ENCODE results near the gene MEN1. TPM values are rescaled to one million over a fixed set of nuclear protein-coding genes. Genes with fewer than 3 reads are reported as not detected.

Gene MEN1
- total RNA-seq, 2 donors from 2014 or later, result 44.5 to 48.7 TPM

DNA sequence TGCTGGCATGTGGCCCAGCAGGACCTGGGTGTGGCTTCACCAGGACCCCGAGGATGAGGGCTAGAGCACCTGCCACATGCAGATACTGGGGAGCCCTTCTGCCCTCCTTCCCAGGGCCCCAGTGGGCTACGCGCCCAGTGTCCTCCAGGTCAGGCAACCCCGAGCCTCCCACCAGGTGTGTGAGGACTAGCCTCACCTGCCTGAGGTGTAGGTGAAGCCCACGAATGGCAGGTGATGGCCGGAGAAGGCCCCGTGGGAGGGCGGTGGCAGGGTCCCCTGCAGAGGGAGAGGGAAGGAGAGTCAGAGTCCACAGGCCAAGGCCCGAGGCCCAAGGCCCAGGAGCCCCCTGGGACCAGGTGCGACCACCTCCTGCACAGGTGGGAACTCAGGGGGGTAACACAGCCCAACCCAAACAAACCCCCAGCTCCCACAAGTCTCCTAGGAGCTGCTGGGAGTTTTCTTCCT is 27.6 kb upstream of the MEN1 start:
- Histone ChIP-seq H3K9me3 (ENCODE audit: control insufficient read depth, low read length) (no peaks in the 10 kb centered on the region), H3K27me3 (ENCODE audit: control insufficient read depth, insufficient read depth, low read length, poor library complexity, severe bottlenecking) (no peaks in the 10 kb centered on the region), H3K4me1 (ENCODE audit: control insufficient read depth, insufficient read depth, low read length) (no peaks in the 10 kb centered on the region), H3K4me3 (ENCODE audit: low read length) (no peak overlapping the region), H3K36me3 (ENCODE audit: control insufficient read depth, insufficient read depth, low read length) (no peaks in the 10 kb centered on the region), H3K9ac (ENCODE audit: extremely low read depth, low read length, poor library complexity, severe bottlenecking) (no peak overlapping the region), H3K27ac (ENCODE audit: low read depth, low read length) (no peak overlapping the region)
- no peak for TF ChIP-seq CTCF (conservative IDR thresholded peaks at IDR 0.05)
- Mint-ChIP-seq H3K27me3 (ENCODE audit: insufficient read depth) (no peaks in the 10 kb centered on the region), H3K4me1 (peaks cover 7% of the 10 kb centered on the region), H3K4me3 (no peak overlapping the region), H3K36me3 (ENCODE audit: low read depth) (peaks cover 4% of the 10 kb centered on the region), H3K9me3 (no peaks in the 10 kb centered on the region), H3K27ac (no peak overlapping the region)
- 88 to 98% methylated on average over 5 to 10 of the region's 10 CpGs for WGBS, 2 experiments (ENCODE audit: insufficient coverage in 1 of 2, insufficient read length in 1 of 2)
- no peak for DNase-seq

DNA sequence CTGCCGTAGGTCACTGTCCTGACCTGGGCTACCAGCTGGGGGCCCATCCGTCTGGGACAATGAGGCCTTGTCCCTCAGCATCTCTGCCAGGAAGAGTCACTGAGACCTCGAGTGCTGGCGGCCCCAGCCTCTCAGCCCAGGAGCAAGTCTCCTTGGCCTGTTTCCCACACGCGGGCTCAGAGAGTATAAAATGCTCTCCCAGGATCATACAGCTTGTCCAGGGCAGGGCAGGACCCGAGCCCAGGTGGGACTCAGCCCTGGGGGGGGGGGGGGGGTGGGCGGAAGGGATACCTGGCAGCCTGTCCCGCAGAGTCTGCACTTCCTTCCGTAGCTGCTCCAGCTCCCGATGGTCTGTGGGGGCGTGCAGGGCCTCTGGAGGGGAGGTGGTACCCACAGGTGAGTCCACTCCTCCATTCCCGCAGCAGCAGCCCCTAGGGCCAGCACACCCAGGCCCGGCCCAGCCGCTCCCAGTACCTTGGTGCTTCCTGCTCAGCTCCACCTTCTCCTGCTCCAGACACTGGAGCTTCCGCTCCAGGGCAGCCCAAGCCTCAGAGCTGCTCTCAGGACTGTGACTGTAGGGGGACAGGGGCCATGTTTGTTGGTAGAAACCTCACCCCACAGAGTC is 26.2 kb upstream of the MEN1 start:
- H3K36me3 ChIP-seq (ENCODE audit: control insufficient read depth, insufficient read depth, low read length), result no peaks in the 10 kb centered on the region
- 93 to 95% methylated on average over 8 to 13 of the region's 16 CpGs for WGBS, 2 experiments (ENCODE audit: insufficient coverage in 1 of 2, insufficient read length in 1 of 2)
- Mint-ChIP-seq H3K36me3 (ENCODE audit: low read depth) (peaks cover 4% of the 10 kb centered on the region), H3K27ac (no peak overlapping the region), H3K4me1 (no peaks in the 10 kb centered on the region), H3K9me3 (no peaks in the 10 kb centered on the region), H3K4me3 (no peak overlapping the region), H3K27me3 (ENCODE audit: insufficient read depth) (no peaks in the 10 kb centered on the region)
- H3K9ac ChIP-seq (ENCODE audit: extremely low read depth, low read length, poor library complexity, severe bottlenecking), result no peak overlapping the region
- no peaks in the 10 kb centered on the region for H3K9me3 ChIP-seq (ENCODE audit: control insufficient read depth, low read length)
- no peak for DNase-seq
- no peak for TF ChIP-seq CTCF (conservative IDR thresholded peaks at IDR 0.05)
- H3K27me3 ChIP-seq (ENCODE audit: control insufficient read depth, insufficient read depth, low read length, poor library complexity, severe bottlenecking), result no peaks in the 10 kb centered on the region
- H3K4me3 ChIP-seq (ENCODE audit: low read length), result no peak overlapping the region
- no peak overlapping the region for H3K27ac ChIP-seq (ENCODE audit: low read depth, low read length)
- no peaks in the 10 kb centered on the region for H3K4me1 ChIP-seq (ENCODE audit: control insufficient read depth, insufficient read depth, low read length)

DNA sequence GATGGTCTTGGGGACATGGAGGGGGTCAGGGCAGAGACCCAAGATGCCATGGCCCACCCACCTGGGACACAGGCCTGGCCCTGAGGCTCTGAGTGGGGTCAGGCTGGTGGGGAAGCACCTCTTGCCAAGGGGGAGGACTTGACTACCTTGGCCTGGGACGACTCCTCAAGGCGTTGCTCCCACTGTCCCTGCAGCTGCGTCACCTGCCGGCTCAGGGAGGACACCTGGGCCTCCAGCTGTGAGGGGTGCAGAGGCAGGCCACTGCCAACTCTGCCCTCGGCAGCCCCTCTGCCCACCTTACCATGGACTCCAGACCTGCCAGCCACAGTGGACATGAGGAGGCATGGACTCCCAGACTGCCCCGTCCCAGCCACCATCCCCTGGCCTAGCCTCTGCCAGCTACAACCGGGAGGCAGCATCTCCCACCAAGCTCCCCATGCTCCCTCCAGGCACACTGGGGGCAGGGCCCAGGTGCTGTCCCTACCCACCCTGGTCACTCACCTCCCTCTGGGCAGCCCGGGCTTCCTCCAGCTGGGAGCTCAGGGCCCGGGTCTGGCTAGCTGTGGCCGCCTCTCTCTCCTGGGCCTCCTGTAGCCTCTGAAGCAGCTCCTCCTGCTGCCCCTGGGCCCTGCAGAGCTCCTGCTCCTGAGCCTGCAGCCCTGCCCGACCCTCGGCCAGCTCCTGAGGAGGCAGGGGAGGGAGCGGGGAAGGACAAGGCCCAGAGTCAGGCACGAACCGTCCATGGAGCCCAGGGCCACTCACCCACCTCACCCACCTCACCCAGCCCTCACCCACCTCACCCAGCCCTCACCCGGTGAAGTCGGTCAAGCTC is 25.5 kb upstream of the MEN1 start:
- H3K4me1 Mint-ChIP-seq, result no peaks in the 10 kb centered on the region

More for the DNA sequence above, 25.5 kb upstream of the MEN1 start:
- Mint-ChIP-seq H3K36me3 (ENCODE audit: low read depth) (peaks cover 4% of the 10 kb centered on the region), H3K27ac (no peak overlapping the region), H3K9me3 (no peaks in the 10 kb centered on the region), H3K27me3 (ENCODE audit: insufficient read depth) (no peaks in the 10 kb centered on the region), H3K4me3 (no peak overlapping the region)
- TF ChIP-seq CTCF (conservative IDR thresholded peaks at IDR 0.05), result no peak
- Histone ChIP-seq H3K9ac (ENCODE audit: extremely low read depth, low read length, poor library complexity, severe bottlenecking) (no peak overlapping the region), H3K4me1 (ENCODE audit: control insufficient read depth, insufficient read depth, low read length) (no peaks in the 10 kb centered on the region), H3K27me3 (ENCODE audit: control insufficient read depth, insufficient read depth, low read length, poor library complexity, severe bottlenecking) (no peaks in the 10 kb centered on the region), H3K9me3 (ENCODE audit: control insufficient read depth, low read length) (no peaks in the 10 kb centered on the region), H3K4me3 (ENCODE audit: low read length) (no peak overlapping the region), H3K36me3 (ENCODE audit: control insufficient read depth, insufficient read depth, low read length) (no peaks in the 10 kb centered on the region), H3K27ac (ENCODE audit: low read depth, low read length) (no peak overlapping the region)
- DNase-seq, result no peak
- 92 to 94% methylated on average over 8 to 15 of the region's 17 CpGs for WGBS, 2 experiments (ENCODE audit: insufficient coverage in 1 of 2, insufficient read length in 1 of 2)

All from endodermal cell (in vitro differentiated cells).